ENCODE results near the gene KLHDC2.
A peak's percentile ranks its signal among the peaks of the same experiment; 100 is the strongest.
"Not testable (repeated sequence)": the region's sequence is repeated elsewhere in the genome, so short reads cannot be mapped to it uniquely, and the experiment has no call there.

The KLHDC2 gene, protein sequence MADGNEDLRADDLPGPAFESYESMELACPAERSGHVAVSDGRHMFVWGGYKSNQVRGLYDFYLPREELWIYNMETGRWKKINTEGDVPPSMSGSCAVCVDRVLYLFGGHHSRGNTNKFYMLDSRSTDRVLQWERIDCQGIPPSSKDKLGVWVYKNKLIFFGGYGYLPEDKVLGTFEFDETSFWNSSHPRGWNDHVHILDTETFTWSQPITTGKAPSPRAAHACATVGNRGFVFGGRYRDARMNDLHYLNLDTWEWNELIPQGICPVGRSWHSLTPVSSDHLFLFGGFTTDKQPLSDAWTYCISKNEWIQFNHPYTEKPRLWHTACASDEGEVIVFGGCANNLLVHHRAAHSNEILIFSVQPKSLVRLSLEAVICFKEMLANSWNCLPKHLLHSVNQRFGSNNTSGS

DNA sequence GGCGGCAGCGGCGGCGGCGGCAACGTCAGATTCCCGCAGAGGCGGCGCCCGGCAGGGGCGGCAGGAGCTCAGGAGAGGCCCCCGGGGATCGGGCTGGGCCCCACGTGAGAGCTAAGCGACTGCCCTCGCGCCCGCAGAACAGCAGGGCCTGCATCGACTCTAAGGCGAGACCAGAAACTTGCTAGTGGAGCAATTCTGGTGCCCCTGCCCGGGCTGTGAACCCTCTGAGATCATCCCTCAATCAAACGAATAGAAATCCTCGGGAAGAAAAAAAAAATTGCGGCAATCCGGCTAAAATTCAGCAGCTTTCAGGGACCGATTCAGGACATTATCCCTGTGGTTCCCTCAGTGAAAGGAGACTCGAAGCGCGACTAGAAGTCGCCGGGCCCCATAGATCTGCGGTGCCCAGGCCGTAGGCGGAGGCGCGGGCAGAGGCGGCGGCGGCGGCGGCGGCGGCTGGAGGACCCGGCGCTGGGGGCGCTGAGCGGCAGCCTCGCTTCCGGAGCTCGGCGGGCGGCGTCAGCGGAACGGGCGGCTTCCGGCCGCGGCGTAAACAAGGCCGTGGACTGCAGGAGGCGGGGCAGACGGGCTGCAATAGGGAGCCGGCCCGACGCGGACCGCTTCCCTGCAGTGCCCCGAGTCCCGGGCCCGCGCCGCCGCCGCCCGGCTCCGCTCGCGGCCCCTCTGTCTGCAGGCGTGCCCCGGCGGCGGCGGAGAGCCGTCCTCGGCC, at the start of gene KLHDC2:
KLHDC2 (plus strand) TSS at position 583 of the 730 bp plus-strand sequence. CDS start 316 bp downstream, outside the sequence.
- Histone ChIP-seq H3K4me3 (ENCODE audit: low read length) (peak within 1 kb of the TSS; percentile 52), H3K36me3 (ENCODE audit: control insufficient read depth, insufficient read depth, low read length) (no peaks in the 10 kb centered on the region), H3K27me3 (ENCODE audit: control insufficient read depth, insufficient read depth, low read length) (no peaks in the 10 kb centered on the region), H3K9me3 (ENCODE audit: control insufficient read depth, insufficient read depth, low read length) (no peaks in the 10 kb centered on the region), H3K4me1 (ENCODE audit: control insufficient read depth, insufficient read depth, low read length) (peaks cover 2% of the 10 kb centered on the region; the same call in 1 of the 2 replicates), H3K27ac (ENCODE audit: low read length) (no peak within 1 kb of the TSS)
- DNase-seq (ENCODE audit: low read depth, low spot score): no peak
- no CpG with 5 or more reads among the region's 86 CpGs for WGBS (ENCODE audit: insufficient coverage, insufficient read length)

DNA sequence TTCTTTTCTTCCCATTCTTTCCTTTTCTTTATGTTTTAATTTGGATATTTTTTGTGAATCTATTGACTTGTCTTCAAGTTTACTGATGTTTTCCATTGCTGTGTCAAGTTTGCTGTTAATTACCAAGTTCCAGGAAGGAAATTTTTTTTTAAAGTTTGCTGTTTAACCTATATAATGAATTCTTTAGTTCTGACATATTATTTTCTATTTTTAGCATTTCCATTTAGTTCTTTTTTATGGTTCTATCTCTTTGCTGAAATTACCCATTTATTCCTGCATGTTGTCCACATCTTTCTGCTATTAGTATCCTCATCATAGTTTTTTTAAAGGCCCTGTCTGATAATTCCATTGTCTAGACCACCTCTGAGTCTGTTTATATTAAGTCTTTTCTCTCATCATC, 47.2 kb upstream of the KLHDC2 start:
- no peaks in the 10 kb centered on the region for H3K27me3 ChIP-seq (ENCODE audit: control insufficient read depth, insufficient read depth, low read length)
- no peak for DNase-seq (ENCODE audit: low read depth, low spot score)
- H3K36me3 ChIP-seq (ENCODE audit: control insufficient read depth, insufficient read depth, low read length): no peaks in the 10 kb centered on the region
- no peaks in the 10 kb centered on the region for H3K9me3 ChIP-seq (ENCODE audit: control insufficient read depth, insufficient read depth, low read length)
- no peak overlapping the region for H3K4me3 ChIP-seq (ENCODE audit: low read length)
- no peak overlapping the region for H3K27ac ChIP-seq (ENCODE audit: low read length)
- H3K4me1 ChIP-seq (ENCODE audit: control insufficient read depth, insufficient read depth, low read length): no peaks in the 10 kb centered on the region

DNA sequence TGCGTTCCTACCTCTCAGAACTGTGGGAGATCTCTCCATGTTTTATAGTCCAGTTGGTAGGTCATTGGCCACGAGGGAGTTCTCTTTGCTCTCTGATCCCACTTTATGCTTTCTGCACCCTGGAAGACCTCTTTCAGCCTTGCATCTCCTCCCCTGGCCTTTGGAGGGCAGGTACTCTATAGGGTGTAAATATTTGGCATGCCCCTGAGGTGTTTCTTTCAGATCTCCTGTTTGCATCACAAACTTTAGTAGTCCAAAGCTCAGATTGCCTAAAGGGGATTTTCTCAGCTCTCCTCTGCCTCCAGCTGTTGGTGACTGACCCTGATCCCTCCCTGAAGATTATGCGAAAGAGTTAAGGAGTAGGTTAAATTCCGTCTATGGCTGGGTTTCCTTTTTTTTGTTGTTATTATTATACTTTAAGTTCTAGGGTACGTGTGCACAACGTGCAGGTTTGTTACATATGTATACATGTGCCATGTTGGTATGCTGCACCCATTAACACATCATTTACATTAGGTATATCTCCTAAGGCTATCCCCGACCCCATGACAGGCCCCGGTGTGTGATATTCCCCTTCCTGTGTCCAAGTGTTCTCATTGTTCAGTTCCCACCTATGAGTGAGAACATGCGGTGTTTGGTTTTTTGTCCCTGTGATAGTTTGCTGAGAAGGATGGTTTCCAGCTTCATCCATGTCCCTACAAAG, 46.1 kb upstream of the KLHDC2 start:
- no CpG with 5 or more reads among the region's 9 CpGs for WGBS (ENCODE audit: insufficient coverage, insufficient read length)
- not testable (repeated sequence) for H3K4me1 ChIP-seq (ENCODE audit: control insufficient read depth, insufficient read depth, low read length); H3K9me3 ChIP-seq (ENCODE audit: control insufficient read depth, insufficient read depth, low read length); H3K27me3 ChIP-seq (ENCODE audit: control insufficient read depth, insufficient read depth, low read length); H3K36me3 ChIP-seq (ENCODE audit: control insufficient read depth, insufficient read depth, low read length); H3K4me3 ChIP-seq (ENCODE audit: low read length); DNase-seq (ENCODE audit: low read depth, low spot score); H3K27ac ChIP-seq (ENCODE audit: low read length)

DNA sequence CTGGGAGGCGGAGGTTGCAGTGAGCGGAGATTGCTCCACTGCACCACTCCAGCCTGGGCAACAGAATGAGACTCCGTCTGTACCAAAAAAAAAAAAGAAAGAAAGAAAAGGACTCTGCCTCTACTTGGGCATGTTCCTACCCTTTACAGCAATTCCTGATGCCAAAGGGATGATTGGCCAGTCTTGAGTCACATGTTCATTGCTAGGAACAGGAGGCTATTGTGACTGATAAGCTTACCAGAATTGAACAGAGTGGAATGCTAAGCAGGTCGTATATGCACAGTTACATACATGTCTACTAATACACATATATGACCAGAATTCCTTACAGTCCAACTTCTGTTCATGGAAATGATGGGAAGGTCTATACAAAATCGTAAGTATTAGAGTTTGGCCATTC, 40.8 kb upstream of the KLHDC2 start:
- no peaks in the 10 kb centered on the region for H3K36me3 ChIP-seq (ENCODE audit: control insufficient read depth, insufficient read depth, low read length)
- no peak overlapping the region for H3K4me3 ChIP-seq (ENCODE audit: low read length)
- no peaks in the 10 kb centered on the region for H3K4me1 ChIP-seq (ENCODE audit: control insufficient read depth, insufficient read depth, low read length)
- H3K9me3 ChIP-seq (ENCODE audit: control insufficient read depth, insufficient read depth, low read length): no peaks in the 10 kb centered on the region
- DNase-seq (ENCODE audit: low read depth, low spot score): no peak
- no peak overlapping the region for H3K27ac ChIP-seq (ENCODE audit: low read length)
- H3K27me3 ChIP-seq (ENCODE audit: control insufficient read depth, insufficient read depth, low read length): no peaks in the 10 kb centered on the region
- no CpG with 5 or more reads among the region's 5 CpGs for WGBS (ENCODE audit: insufficient coverage, insufficient read length)

DNA sequence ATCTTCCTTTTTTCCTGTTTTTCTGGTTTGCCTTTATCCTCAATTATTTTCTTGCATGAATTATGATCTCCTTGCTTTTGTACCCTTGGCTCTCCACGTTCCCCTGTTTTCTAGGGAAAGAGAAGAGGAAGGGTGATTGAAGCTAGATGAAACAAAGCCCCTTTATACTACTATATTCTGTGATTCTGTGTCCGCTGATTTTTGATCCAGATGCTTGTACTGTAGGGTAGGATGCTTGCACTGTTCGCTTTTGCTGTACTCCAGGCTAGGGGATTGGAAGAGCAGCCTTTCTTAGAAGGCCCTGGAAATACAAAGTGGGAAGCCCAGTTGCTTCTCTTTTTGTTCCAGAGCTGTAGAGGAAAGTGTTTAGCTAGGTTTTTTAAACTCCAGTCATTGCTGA, 35.1 kb upstream of the KLHDC2 start:
- no peak for DNase-seq (ENCODE audit: low read depth, low spot score)
- H3K4me1 ChIP-seq (ENCODE audit: control insufficient read depth, insufficient read depth, low read length): no peaks in the 10 kb centered on the region
- H3K27ac ChIP-seq (ENCODE audit: low read length): no peak overlapping the region
- no peaks in the 10 kb centered on the region for H3K9me3 ChIP-seq (ENCODE audit: control insufficient read depth, insufficient read depth, low read length)
- no peaks in the 10 kb centered on the region for H3K36me3 ChIP-seq (ENCODE audit: control insufficient read depth, insufficient read depth, low read length)
- no peak overlapping the region for H3K4me3 ChIP-seq (ENCODE audit: low read length)
- no CpG with 5 or more reads among the region's 3 CpGs for WGBS (ENCODE audit: insufficient coverage, insufficient read length)
- H3K27me3 ChIP-seq (ENCODE audit: control insufficient read depth, insufficient read depth, low read length): no peaks in the 10 kb centered on the region

DNA sequence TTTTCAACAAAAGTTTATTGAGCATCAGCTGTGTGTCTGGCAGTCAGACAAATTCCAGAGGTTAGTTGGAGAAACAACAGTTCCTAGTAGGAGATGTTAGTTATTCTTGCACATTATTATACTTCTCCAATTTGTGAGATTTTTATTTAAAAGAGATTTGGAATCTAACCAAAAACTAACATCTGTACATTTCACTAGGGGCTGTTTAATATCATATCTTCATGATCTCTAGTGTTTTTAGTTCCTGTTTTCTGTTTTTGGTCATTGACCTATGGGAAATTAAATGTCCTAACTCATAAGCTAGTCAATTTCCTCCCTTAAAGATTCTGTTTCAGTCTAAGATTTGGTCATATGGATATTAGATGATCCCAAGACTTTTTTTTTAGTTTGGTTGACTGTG, 34.1 kb upstream of the KLHDC2 start:
- Histone ChIP-seq H3K9me3 (ENCODE audit: control insufficient read depth, insufficient read depth, low read length) (no peaks in the 10 kb centered on the region), H3K27me3 (ENCODE audit: control insufficient read depth, insufficient read depth, low read length) (no peaks in the 10 kb centered on the region), H3K4me3 (ENCODE audit: low read length) (no peak overlapping the region), H3K4me1 (ENCODE audit: control insufficient read depth, insufficient read depth, low read length) (no peaks in the 10 kb centered on the region), H3K36me3 (ENCODE audit: control insufficient read depth, insufficient read depth, low read length) (no peaks in the 10 kb centered on the region), H3K27ac (ENCODE audit: low read length) (no peak overlapping the region)
- no peak for DNase-seq (ENCODE audit: low read depth, low spot score)

DNA sequence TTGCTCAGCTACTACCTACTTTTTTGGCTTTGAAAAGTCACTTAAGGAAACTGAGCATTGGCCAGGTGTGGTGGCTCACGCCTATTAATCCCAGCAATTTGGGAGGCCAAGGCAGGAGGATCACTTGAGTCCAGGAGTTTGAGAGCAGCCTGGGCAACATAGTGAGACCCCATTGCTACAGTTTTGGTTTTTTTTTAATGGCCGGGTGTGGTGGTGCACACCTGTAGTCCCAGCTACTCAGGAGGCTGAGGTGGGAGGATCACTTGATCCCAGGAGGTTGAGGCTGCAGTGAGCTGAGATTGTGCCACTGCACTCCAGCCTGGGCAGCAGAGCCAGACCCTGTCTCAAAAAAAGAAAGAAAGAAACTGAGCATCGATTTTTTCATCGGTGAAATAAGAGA, 32.3 kb upstream of the KLHDC2 start:
- not testable (repeated sequence) for H3K36me3 ChIP-seq (ENCODE audit: control insufficient read depth, insufficient read depth, low read length); DNase-seq (ENCODE audit: low read depth, low spot score); H3K4me1 ChIP-seq (ENCODE audit: control insufficient read depth, insufficient read depth, low read length); H3K9me3 ChIP-seq (ENCODE audit: control insufficient read depth, insufficient read depth, low read length); H3K4me3 ChIP-seq (ENCODE audit: low read length); H3K27me3 ChIP-seq (ENCODE audit: control insufficient read depth, insufficient read depth, low read length); H3K27ac ChIP-seq (ENCODE audit: low read length)
- no CpG with 5 or more reads among the region's 4 CpGs for WGBS (ENCODE audit: insufficient coverage, insufficient read length)

DNA sequence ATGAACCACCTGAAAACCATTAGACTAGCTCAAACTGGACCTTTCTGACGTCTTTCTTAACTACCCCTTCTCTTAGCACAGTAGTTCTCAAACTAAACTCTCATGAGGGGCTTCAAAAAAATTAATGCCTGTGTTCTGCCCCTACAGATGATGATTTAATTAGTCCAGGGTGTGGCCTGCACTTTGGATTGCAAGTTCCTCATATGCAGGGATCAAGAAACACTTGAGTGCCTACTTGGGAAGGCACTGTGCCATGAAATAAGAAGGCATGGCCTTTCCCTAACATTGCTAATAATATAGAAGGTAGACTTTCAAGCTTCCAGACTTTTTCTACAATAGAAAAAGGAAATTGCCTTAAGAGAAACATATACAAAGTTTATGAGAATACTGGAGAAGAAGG, 22.8 kb upstream of the KLHDC2 start:
- Histone ChIP-seq H3K4me3 (ENCODE audit: low read length) (no peak overlapping the region), H3K4me1 (ENCODE audit: control insufficient read depth, insufficient read depth, low read length) (no peaks in the 10 kb centered on the region), H3K27me3 (ENCODE audit: control insufficient read depth, insufficient read depth, low read length) (no peaks in the 10 kb centered on the region), H3K27ac (ENCODE audit: low read length) (no peak overlapping the region), H3K9me3 (ENCODE audit: control insufficient read depth, insufficient read depth, low read length) (no peaks in the 10 kb centered on the region), H3K36me3 (ENCODE audit: control insufficient read depth, insufficient read depth, low read length) (no peaks in the 10 kb centered on the region)
- no peak for DNase-seq (ENCODE audit: low read depth, low spot score)
- no CpG with 5 or more reads among the region's 1 CpG for WGBS (ENCODE audit: insufficient coverage, insufficient read length)

DNA sequence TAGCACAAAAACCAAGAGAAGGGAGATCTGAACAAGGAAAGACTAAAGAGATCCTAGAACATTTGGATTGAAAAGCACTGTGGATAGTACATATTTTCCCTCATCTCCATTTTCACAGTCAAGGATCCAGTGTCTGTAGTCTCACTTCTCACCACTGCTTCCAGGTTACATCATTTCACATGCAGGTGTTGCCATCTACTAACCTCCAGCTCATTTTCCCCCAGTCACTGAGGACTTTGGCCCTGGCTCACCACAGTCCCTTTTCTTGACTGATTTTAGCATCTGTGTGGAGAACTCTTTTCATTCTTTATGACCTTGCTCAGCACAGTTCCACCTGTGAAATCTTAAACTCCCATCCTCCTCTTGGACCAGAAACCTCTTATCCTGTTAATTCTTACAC, 21.5 kb upstream of the KLHDC2 start:
- not testable (repeated sequence) for H3K27ac ChIP-seq (ENCODE audit: low read length); H3K27me3 ChIP-seq (ENCODE audit: control insufficient read depth, insufficient read depth, low read length); DNase-seq (ENCODE audit: low read depth, low spot score); H3K9me3 ChIP-seq (ENCODE audit: control insufficient read depth, insufficient read depth, low read length); H3K4me1 ChIP-seq (ENCODE audit: control insufficient read depth, insufficient read depth, low read length); H3K4me3 ChIP-seq (ENCODE audit: low read length); H3K36me3 ChIP-seq (ENCODE audit: control insufficient read depth, insufficient read depth, low read length)

DNA sequence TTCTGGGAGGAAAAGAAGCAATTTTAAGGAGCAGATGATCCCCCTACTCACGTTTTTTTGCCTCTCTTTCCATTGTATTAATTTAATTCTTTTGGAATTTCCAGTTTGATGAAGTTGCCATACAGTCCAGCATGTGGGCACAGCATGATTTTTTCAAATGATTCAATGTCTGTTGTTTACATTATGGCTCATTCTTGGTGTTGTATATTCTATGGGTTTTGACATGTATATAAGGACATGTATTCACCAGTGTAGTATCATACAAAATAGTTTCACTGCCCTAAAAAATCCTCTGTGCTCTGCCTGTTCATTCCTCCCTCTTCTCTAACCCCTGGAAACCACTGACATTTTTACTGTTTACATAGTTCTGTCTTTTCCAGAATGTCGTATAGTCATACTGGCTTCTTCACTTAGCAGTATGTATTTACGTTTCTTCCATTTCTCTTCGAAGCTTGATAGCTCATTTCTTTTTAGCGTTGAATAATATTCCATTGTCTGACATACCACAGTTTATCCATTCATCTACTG, 13.3 kb upstream of the KLHDC2 start:
- H3K9me3 ChIP-seq (ENCODE audit: control insufficient read depth, insufficient read depth, low read length): no peaks in the 10 kb centered on the region
- no peak overlapping the region for H3K27ac ChIP-seq (ENCODE audit: low read length)
- no CpG with 5 or more reads among the region's 5 CpGs for WGBS (ENCODE audit: insufficient coverage, insufficient read length)
- H3K27me3 ChIP-seq (ENCODE audit: control insufficient read depth, insufficient read depth, low read length): no peaks in the 10 kb centered on the region
- no peaks in the 10 kb centered on the region for H3K36me3 ChIP-seq (ENCODE audit: control insufficient read depth, insufficient read depth, low read length)
- H3K4me1 ChIP-seq (ENCODE audit: control insufficient read depth, insufficient read depth, low read length): no peaks in the 10 kb centered on the region
- no peak for DNase-seq (ENCODE audit: low read depth, low spot score)
- H3K4me3 ChIP-seq (ENCODE audit: low read length): no peak overlapping the region

Data from iPS DF 6.9 (cell line).